GM19397 (cell line): ENCODE results near the gene GALNT11.
"Not testable (repeated sequence)": the region's sequence is repeated elsewhere in the genome, so short reads cannot be mapped to it uniquely, and the experiment has no call there.

Experiments
- ATAC-seq: cut with Tn5 transposase; IDR thresholded peaks from one replicate; pipeline ENCODE4 v1.9.1; 2021; ENCODE audit warnings: mild to moderate bottlenecking, moderate library complexity; ENCODE audit not compliant: unreplicated experiment

GALNT11 gene

DNA sequence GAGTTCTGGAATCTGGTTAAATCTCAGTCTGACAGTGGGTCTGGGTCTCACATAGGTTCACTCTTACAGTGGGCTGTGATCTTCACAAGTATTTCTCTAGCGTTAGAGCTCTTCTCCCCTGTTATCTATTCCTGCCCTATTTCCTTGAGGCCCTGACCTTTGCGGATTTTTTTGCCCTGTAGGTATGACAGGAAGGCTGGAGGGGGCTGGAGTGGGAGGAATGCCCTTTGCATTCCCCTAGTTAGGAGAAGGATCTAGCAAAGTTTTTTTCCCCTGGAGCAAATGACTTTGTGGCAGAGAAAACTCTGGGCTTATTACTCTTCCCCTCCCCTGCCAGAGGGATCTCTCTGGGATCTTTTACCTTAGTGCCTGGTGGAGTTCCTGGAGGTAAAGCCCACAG, 49.2 kb downstream of the GALNT11 start:
- ATAC-seq = no peak

DNA sequence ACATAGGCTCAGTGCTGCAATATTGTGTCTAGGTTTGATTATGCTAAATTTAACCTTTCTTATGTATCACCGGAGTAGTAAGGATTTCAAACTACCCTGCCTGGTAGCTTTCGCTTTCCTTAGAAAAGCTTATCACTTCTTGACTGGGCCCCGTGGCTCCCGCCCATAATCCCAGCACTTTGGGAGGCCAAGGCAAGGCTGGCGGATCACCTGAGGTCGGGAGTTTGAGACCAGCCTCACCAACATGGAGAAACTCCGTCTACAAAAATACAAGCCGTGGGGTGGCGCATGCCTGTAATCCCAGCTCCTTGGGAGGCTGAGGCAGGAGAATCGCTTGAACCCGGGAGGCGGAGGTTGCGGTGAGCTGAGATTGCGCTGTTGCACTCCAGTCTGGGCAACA, 49.9 kb downstream of the GALNT11 start:
- ATAC-seq = not testable (repeated sequence)

DNA sequence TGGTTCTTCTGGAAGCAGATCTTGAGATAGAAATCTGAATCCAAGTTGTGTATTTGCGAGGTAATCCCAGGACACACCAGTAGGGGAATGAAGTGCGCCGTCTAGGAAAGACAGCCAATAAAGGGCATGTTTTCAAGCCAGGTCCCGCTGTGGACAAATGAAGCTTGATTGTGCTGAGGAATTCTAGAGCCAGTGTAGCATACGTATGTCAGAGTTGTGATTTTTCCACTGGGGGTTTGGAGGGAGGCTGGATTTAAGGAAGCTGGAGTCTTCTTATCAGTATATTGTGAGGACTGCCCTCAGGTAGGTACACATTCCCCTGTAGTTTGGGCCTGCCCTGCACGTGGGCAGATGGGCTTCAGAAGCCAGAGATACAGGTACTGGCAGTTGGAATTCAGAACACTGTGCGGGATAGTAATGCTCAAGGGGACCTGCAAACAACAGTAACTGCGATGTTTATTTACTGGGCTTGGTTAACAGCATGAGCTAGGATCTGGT, 50.9 kb downstream of the GALNT11 start:
- no peak for ATAC-seq

DNA sequence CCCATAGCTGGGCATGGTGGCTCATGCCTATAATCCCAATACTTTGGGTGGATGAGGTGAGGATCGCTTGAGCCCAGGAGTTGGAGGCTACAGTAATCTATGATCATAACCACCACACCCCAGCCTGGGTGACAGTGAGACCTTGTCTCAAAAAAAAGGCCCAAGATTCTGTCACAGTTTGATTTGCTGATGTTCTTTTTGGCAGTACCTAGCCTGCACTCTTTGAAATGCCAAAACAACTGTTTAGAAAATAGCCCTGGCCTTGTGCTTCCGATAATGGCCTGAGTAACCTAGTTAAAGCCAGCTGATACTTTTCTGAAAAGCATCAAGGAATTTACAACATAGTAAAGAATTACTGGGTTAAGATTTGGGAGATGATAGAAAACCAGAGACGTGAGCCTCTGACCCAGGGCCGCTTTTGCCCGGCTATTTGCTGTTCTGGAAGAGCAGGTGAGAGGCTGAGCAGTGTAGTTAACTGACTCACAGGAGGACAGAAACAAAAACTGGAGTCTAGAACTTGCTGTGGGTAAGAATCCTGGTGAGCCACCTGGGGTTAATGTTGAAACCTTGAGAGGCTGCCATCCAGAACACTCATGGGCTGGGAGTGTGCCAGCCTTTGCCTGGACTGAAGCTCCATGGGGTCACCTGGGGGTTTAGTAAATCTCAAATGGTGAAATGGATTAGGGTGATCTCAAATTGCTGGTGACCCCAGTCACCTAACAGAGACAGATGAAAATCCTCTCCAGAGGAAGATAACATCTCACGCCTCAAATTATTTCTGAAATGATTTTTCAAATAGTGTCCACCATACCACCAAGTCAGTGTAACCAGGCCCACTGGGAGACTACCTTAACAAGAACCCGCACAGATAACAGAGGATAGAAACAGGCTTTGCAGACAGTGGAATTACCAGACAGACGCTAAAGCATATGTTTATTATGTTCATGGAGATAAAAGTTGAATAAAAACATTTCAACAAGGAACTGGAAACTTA, 51.8 kb downstream of the GALNT11 start:
- no peak for ATAC-seq

DNA sequence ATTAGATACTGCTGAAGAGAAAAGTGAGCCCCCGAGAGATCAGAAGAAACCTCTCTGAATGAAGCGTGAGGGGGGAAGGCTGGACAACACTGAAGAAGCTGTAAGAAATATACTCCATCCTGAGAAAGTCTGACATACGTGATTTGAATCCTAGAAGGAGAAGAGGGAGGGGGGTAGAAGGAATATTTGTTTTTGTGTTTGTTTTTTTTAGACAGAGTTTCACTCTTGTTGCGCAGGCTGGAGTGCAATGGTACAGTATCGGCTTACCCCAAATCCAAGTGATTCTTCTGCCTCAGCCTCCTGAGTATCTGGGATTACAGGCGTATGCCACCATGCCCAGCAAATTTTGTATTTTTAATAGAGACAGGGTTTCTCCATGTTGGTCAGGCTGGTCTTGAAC, 52.6 kb downstream of the GALNT11 start:
- no peak for ATAC-seq

DNA sequence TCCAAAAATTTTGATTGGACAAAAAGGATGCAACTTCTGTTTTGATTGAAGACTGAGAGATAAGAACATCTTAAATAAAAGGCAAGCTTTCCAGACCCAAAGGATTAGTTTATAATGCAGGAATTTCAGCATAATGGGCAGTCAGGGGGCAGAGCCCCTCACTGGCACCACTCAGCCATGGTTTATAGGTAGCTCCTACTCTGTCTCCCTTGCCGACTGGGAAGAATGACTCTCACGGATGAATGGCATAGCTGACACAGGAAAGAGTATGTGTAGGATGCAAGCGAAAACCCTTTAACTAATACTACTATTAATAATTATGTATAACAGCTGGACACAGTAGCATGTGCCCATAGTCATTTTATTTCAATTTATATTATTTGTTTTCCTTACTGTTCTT, 53.3 kb downstream of the GALNT11 start:
- ATAC-seq = no peak

DNA sequence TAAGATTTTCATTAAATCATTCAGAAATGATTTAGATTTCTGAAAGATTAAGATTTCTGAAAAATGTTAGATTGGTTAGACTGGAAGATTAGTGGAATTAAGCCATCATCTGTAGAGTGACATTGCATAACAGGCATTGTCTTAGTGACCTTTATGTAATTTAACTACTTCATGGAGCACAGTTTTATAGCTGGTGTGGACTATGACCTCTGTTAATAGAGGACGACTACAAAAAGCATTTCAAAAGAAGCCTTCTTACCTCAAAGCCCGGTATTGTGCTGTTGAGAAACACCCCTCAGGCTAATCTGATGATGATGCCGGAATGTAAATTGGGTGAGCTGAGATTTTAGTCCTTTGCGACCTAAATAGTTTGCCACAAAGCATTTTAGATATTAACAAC, 55.6 kb downstream of the GALNT11 start:
- ATAC-seq = no peak

DNA sequence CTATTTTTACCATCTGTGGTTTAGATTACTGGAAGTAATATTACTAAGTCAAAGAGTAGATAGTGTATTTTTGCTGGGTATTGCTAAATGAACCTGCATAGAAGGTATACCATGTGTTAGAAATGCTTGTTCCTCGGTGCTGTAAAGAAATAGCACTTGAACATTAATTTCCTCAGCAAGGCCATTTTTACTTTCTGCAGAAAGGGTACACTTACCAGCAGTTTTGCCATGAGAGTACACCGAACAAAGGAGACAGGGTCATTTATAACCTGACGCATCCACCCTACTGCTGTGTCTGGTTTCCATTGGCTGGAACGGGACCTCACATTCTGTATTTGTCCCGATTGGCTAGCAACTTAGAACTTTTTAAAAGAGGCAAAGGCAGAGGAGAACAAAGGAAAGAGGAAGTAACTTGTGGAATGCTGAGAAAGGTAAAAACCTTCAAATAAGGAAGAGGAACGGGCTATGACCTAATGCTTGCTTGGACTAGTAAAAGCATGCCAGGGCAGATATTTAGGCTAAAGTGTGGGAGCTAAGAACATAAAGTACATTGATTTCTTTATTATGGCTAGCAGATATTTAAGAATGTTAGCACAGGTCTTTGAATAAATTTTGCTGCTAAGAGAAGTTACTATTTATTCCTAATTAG, 56.7 kb downstream of the GALNT11 start:
- ATAC-seq = not testable (repeated sequence)

DNA sequence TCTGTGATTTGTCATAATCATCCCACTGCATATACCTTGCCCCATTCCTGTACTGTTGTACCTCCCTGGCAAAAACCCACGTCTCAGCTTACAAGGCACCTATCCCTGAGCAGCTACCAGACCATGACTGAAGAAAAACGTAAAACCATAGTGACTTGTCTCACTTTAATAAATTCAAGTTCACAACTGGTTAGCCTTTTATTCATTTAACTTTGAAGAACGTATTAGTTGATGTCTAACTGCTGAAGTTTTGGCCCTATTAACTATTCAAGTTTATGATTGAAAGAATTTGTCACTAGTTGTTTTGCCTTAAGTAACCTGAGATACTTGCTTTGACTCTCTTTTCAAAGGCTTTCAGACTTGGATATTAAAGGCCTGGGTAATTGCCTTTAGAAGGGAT, 59.7 kb downstream of the GALNT11 start:
- no peak for ATAC-seq

DNA sequence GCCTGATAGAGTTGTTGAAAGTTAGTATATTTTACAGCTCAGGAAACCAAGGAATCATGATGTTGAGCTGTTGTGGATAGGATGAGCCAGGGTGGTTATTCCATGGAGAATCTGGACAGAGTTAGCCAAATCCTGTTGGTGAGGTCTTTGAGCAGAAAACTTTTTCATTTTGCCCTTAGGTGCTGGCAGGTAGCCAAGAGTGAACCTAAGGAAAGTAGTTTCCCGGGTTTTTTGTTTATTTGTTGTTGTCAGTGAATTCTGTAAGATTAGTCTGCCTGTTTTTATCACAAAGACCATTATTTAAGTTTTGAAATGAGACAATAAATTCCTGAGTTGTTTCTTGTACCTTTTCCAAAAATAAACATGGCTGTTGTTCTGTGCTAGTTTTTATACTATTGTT, 61.0 kb downstream of the GALNT11 start:
- no peak for ATAC-seq

DNA sequence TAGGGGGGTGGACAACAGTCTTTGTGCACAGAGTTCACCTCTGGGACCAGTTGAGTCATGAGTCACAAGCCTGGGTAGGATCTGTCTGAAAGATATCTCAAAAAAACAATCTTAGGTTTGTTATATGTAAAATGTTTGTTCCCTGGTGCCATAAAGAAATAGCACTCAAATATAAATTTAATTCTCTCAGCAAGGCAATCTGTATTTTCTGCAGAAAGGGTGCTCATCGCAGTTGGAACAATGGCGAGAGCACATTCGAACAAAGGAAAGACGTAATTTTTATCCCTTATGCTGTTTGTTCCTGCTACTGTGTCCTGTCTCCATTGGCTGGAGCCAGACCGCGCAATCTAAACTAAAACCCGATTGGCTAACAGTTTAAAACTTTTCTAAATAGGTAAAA, 63.7 kb downstream of the GALNT11 start:
- no peak for ATAC-seq

DNA sequence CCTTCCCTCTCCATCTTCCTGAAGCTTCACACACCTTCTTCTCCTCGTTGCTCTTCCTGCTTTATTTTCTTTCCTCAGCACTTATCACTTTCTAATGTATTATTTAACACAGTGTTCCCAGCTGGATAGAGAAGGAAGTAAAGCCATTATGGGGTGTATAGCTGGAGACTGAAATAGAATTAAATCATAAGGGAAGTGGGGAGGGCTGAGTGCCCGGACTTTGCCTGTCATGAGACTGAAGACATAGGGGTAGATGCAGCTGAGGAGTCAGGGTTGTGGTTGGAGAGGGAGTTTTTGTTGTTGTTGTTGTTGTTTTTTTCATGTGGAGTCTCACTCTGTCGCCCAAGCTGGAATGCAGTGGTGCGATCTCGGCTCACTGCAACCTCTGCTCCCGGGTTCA, 65.3 kb downstream of the GALNT11 start:
- no peak for ATAC-seq

DNA sequence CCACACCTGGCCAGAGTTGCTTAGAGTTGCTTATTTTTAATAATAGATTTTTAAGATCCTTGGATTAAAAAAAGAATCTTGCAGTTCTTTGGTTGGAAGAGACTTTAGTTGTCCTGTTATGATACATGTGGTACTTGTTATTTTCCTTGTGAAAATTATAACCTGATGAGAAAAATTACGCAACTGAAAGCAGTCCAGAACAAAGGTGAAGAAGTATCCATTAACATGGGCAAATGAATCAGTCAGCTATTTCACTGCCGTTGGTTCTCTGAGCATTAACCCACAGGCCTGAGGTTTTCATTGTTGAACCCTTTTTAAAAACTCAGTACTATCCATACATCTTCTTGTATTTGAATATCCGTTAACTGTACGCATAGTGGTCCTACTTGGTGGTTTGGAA, 68.2 kb downstream of the GALNT11 start:
- no peak for ATAC-seq

DNA sequence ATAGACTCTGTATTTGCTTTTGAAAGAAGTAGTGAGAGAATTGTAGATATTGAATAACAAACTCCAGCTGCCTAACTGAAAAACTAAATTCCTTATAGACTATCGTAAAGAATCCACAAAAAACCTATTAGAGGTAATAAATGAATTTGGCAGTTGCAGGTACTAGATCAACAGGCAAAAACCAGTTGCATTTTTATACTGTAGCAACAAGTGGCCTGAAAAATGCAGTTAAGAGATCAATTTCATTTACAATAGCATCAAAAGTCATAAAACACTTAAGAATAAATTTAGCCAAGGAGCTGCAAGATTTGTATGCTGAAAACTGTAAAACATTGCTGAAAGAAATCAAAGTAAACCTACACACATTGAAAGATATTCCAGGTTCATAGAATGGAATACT, 70.3 kb downstream of the GALNT11 start:
- no peak for ATAC-seq

DNA sequence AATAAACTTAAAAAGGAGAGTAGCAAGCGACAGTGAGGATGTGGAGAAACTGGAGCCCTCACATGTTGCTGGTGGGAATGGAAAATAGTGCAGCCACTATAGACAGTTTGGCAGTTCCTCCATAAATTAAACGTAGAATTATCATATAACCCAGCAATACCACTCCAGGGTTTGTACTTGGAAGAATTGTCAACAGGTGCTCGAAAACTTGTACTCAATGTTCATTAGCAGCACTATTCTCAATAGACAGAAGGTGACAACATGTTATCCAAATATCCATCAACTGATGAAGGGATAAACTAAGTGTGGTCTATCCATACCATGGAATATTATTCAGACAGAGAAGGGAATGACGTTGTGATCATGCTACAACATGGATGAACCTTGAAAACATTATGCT, 71.9 kb downstream of the GALNT11 start:
- ATAC-seq = no peak

DNA sequence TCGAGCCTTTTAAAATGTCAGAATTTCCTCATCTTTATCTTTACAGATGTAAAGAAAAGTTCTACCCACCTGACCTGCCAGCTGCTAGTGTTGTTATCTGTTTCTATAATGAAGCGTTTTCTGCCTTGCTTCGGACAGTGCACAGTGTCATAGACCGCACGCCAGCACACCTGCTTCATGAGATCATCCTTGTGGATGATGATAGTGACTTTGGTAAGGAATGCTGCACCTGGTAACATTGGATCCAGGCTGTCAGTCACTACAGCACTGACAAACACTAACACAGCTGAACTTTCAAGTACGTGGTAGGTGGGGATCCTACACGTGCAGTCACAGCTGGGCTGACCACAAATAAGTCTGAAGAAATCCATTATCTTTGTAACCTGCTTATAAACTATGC, 77.6 kb downstream of the GALNT11 start:
- no peak for ATAC-seq

DNA sequence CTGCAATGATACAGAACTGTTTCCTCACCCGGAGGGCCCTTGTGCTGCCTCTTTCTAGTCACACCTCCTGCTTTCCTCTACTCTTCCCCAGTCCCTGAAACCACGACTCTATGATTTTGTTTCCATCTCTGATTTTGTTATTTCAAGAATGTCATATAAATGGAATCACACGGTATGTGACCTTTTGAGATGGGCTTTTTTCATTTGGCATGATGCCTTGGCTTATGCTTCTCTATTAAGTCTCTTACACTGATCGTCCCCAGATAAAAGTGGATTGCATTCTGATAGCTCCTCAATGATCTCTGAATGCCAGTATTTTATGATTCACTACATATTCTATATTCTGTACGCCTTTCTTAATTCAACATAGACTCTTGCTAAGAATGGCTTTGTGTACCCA, 78.2 kb downstream of the GALNT11 start:
- ATAC-seq = no peak

DNA sequence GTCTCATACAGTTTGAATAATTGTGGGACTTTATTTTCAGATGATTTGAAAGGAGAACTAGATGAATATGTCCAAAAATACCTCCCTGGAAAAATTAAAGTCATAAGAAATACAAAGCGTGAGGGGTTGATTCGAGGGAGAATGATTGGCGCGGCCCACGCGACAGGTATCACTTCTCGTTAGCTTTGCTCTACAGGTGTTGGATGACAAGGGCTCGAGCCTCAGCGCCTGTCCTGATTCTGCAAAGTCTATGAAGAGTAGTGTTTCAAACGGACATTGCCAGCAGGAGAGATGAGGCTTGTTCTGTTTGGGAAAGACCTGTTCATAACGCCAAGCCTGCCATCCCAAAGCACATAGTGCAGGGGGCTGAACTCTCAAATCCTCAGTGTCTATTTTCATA, 79.7 kb downstream of the GALNT11 start:
- ATAC-seq = no peak

DNA sequence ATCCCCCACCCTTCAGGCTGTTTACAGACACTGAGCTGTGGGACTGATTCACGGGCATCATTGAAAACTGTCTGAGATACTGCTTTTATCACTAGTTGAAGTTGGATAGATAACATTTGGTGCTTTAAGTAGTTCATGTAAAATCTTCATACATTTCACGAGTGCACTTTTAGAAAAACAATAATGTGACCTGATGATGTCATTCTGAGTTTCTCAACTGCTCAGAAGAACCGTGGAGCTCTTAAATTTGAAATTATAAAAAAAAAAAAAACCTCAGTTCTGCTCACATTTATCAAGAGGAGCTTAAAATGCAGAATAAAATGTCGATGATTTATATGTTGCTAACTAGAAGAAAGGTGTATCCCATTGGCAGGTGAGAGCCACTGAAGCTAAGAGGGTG, 81.5 kb downstream of the GALNT11 start:
- no peak for ATAC-seq

DNA sequence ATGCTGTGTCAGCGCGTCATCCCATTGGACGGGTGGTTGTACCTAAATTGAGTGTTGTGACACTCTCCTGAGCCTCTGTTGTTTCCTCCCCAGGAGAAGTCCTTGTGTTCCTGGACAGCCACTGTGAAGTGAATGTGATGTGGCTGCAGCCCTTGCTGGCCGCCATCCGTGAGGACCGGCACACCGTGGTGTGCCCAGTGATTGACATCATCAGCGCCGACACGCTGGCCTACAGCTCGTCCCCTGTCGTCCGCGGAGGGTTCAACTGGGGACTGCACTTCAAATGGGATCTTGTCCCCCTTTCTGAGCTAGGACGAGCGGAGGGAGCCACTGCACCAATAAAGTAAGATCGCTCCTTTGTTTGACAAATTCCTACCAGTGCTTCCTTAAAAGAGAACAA, 82.5 kb downstream of the GALNT11 start:
- ATAC-seq = no peak

DNA sequence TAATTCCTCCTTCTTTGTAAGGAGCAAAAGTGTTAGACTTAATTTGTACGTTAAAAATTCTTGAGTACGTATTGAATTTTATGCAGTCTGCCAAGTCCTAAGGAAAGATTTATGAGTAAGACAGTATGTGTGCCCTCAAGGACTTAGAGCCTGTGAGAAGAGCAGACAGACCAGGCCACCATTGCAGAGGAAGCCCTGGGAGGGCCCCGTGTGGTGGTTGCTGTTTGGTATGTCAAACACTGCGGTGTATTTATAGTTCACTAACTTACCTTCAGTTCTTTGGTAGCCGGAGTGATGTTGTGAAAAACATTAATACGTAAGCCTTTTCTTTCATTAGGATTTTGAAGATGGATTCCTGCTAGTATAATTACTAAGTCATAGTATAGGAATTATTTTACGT, 82.9 kb downstream of the GALNT11 start:
- ATAC-seq = no peak

DNA sequence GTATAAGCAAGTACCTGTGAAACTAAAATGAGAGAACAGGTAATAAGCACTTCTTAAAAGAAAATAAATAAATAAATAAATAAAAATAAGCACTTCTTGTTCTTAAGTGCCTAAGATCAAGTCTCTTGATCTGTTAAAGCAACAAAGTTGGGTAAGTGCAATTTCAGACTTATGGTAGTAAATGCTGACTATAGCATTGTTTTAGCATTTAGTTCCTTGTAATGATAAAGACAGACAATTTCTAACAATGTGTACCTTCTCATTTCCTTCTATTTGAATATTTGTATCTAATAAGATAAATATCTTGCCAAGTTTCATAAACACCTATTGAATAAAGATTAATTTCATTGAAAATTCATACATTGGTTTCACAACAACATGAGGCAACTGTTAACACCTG, 87.4 kb downstream of the GALNT11 start:
- no peak for ATAC-seq
